ENCODE measurements around the gene TCERG1L.

GRCh38 chr10:131181456-131181855, 130.1 kb downstream of the TCERG1L start:
- TF ChIP-seq CTCF (conservative IDR thresholded peaks at IDR 0.05), result no peak
- no peak for TF ChIP-seq EZH2 (IDR thresholded peaks at IDR 0.05; ENCODE audit: low read depth)

Measured in PC-9 (cell line).